ENCODE data around the gene CDKN2B-AS1. TPM values are rescaled to one million over a fixed set of nuclear protein-coding genes. Genes with fewer than 3 reads are reported as not detected.

Gene CDKN2B-AS1
- total RNA-seq, 1 experiment from 2014 or later = 7.5 TPM

DNA sequence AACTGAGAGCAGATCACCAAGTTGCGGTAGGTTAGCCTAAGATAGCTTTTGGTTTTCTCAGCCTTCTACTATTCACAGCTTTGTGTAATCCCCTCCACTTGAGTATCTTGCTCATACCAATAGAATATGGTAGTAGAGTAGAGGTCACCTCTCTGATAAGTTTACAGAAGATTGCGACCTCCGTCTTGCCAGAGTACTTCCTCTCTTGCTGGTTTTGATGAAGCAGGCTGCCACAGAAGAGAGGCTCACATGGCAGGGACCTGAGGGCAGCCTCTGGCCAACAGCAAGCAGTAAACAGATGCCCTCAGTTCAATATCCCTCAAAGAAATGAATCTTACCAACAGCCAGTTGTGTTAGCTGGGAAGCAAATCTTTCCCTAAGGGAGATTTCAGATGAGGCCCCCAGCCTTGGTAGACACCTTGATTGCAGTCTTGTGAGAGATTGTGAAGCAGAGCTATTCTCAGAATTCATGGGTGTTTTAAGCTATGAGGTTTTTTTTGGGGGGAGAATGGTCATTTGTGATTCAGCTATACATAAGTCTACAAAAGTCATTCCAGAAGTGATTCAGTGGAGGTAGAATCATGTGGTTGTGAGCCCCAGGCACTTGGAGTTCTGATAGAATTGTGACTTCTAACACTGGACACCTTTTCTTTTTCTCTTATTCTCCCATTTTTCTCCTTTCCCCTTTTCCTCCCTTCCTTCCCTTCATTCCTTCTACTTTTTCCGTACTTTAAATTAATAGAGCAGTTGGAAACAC is 37.2 kb downstream of the CDKN2B-AS1 start:
- H3K27ac ChIP-seq = no peak overlapping the region
- no peaks in the 10 kb centered on the region for H3K9me3 ChIP-seq (replicated peaks)
- H3K4me1 ChIP-seq (replicated peaks) = peaks cover 38% of the 10 kb centered on the region
- no peak overlapping the region for H3K4me3 ChIP-seq
- DNase-seq (ENCODE audit: low read depth in 1 of 2, low spot score in 2 of 2) = no peak
- no peaks in the 10 kb centered on the region; the same call in 1 of the 2 replicates for H3K36me3 ChIP-seq
- no peaks in the 10 kb centered on the region for H3K27me3 ChIP-seq (replicated peaks)

- Histone ChIP-seq H3K4me3 (no peak overlapping the region), H3K36me3 (no peaks in the 10 kb centered on the region; the same call in 1 of the 2 replicates), H3K27me3 (replicated peaks) (no peaks in the 10 kb centered on the region), H3K4me1 (replicated peaks) (peaks cover 48% of the 10 kb centered on the region), H3K9me3 (replicated peaks) (no peaks in the 10 kb centered on the region), H3K27ac (no peak overlapping the region)
- DNase-seq (ENCODE audit: low read depth in 1 of 2, low spot score in 2 of 2) = no peak
These were observed 38.5 kb downstream of the CDKN2B-AS1 start for GRCh38 chr9:22033012-22033630.

- Histone ChIP-seq H3K4me1 (replicated peaks) (peaks cover 42% of the 10 kb centered on the region), H3K9me3 (replicated peaks) (no peaks in the 10 kb centered on the region), H3K4me3 (no peak overlapping the region), H3K27ac (no peak overlapping the region), H3K27me3 (replicated peaks) (no peaks in the 10 kb centered on the region), H3K36me3 (no peaks in the 10 kb centered on the region; the same call in 1 of the 2 replicates)
- DNase-seq (ENCODE audit: low read depth in 1 of 2, low spot score in 2 of 2) = no peak
These were observed 41.0 kb downstream of the CDKN2B-AS1 start for GRCh38 chr9:22035591-22036011.

- H3K36me3 ChIP-seq = no peaks in the 10 kb centered on the region; the same call in 1 of the 2 replicates
- H3K4me1 ChIP-seq (replicated peaks) = peaks cover 43% of the 10 kb centered on the region
- DNase-seq (ENCODE audit: low read depth in 1 of 2, low spot score in 2 of 2) = no peak
- H3K27ac ChIP-seq = peak overlapping the region; percentile 32; the same call in 1 of the 2 replicates
- H3K9me3 ChIP-seq (replicated peaks) = no peaks in the 10 kb centered on the region
- no peak overlapping the region for H3K4me3 ChIP-seq
- no peaks in the 10 kb centered on the region for H3K27me3 ChIP-seq (replicated peaks)
These were observed 42.5 kb downstream of the CDKN2B-AS1 start for GRCh38 chr9:22036866-22037626.

DNA sequence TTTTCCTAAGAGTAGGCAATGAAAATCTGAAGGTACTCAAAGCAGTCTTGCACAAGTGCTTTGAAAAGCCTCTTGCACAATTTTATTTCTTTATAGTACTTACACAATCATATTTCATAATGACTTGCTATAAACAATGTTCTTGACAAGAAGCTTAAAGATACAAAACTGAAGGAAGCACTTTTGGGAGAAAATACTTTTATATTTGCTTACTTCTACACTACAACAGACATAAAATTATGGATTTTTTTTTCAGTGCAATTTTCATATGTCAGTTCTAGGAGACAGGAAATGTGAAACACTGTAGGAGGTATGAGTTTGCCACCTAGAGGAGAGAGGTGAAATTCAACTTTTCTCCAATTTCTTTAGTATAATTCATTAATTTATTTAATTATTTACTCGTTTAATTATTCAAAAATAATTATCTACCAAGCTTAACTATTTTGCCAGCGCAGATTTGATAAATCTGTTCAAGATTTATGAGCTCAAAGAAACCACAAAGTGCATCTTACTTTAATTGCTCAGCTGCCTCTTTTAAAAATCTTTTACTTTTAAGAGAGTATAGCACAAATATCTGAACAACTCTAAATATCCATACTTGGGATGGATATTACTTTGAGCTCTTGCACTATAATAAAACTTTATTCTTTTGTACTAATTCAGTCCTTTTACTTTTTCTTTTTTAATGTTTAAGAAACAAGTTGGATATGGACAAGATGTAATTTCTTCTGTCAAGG is 43.5 kb downstream of the CDKN2B-AS1 start:
- Histone ChIP-seq H3K36me3 (no peaks in the 10 kb centered on the region; the same call in 1 of the 2 replicates), H3K9me3 (replicated peaks) (no peaks in the 10 kb centered on the region), H3K27me3 (replicated peaks) (no peaks in the 10 kb centered on the region), H3K4me1 (replicated peaks) (peaks cover 44% of the 10 kb centered on the region), H3K4me3 (no peak overlapping the region), H3K27ac (no peak overlapping the region)
- DNase-seq (ENCODE audit: low read depth in 1 of 2, low spot score in 2 of 2) = no peak

- DNase-seq (ENCODE audit: low read depth in 1 of 2, low spot score in 2 of 2) = no peak
- no peaks in the 10 kb centered on the region for H3K9me3 ChIP-seq (replicated peaks)
- H3K4me1 ChIP-seq (replicated peaks) = peaks cover 44% of the 10 kb centered on the region
These were observed 44.7 kb downstream of the CDKN2B-AS1 start for GRCh38 chr9:22039258-22039657.

GRCh38 chr9:22040760-22041159 is 46.2 kb downstream of the CDKN2B-AS1 start:
- H3K4me3 ChIP-seq = no peak overlapping the region
- H3K27me3 ChIP-seq (replicated peaks) = no peaks in the 10 kb centered on the region
- peak in 1 of 2 experiments; percentile 62 for DNase-seq (ENCODE audit: low read depth in 1 of 2, low spot score in 2 of 2)
- no peaks in the 10 kb centered on the region for H3K36me3 ChIP-seq
- no peaks in the 10 kb centered on the region for H3K9me3 ChIP-seq (replicated peaks)
- H3K27ac ChIP-seq = peak overlapping the region; percentile 70
- H3K4me1 ChIP-seq (replicated peaks) = peaks cover 47% of the 10 kb centered on the region

More at GRCh38 chr9:22039258-22039657, 44.7 kb downstream of the CDKN2B-AS1 start:
- H3K36me3 ChIP-seq = no peaks in the 10 kb centered on the region
- H3K27me3 ChIP-seq (replicated peaks) = no peaks in the 10 kb centered on the region
- H3K27ac ChIP-seq = 0 out of 2 replicates have a peak overlapping the region, but pooled peaks have one; percentile 3
- H3K4me3 ChIP-seq = no peak overlapping the region

DNA sequence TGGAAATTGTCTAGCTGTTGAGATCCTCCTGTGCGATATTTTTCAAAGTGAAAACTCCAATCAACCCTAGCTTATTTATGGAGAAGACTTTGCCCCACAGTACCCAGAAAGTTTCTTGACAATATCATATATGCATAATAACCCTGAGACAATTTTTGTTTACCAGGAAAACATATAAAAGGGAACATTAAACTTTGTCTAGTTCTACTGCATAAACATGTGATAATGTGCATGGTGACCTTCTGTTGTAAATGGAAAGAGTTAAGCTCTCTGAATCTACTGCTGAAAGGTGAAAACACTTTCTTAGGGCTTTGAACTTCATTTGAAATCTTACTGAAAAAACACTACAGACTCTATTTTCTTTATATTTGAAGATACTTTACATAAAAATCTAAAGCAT is 46.8 kb downstream of the CDKN2B-AS1 start:
- Histone ChIP-seq H3K27ac (peak overlapping the region; percentile 70), H3K4me1 (replicated peaks) (peaks cover 47% of the 10 kb centered on the region), H3K36me3 (no peaks in the 10 kb centered on the region), H3K9me3 (replicated peaks) (no peaks in the 10 kb centered on the region), H3K4me3 (no peak overlapping the region), H3K27me3 (replicated peaks) (no peaks in the 10 kb centered on the region)
- no peak for DNase-seq (ENCODE audit: low read depth in 1 of 2, low spot score in 2 of 2)

DNA sequence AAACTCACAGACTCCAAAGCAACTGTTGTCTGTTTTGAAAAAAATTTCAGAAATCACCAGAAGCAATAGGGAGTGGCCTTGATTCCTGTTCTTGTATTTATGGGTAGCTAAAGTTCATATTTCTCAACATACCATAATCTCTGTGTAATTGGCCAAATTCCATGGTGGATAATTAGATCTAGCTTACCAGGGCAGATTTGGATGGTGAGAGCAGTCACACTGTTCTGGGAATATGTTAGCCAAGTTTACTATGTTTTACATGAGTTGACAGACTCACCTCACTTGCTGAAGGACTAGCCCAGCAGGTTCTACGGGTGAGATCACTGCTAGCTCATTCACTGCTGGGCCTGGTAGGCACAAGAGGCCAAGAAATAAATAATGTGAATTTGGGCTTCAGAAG is 47.2 kb downstream of the CDKN2B-AS1 start:
- Histone ChIP-seq H3K36me3 (no peaks in the 10 kb centered on the region), H3K4me3 (no peak overlapping the region), H3K4me1 (replicated peaks) (peaks cover 46% of the 10 kb centered on the region), H3K27ac (0 out of 2 replicates have a peak overlapping the region, but pooled peaks have one; percentile 70), H3K9me3 (replicated peaks) (no peaks in the 10 kb centered on the region), H3K27me3 (replicated peaks) (no peaks in the 10 kb centered on the region)
- no peak for DNase-seq (ENCODE audit: low read depth in 1 of 2, low spot score in 2 of 2)

GRCh38 chr9:22043928-22044327 is 49.3 kb downstream of the CDKN2B-AS1 start:
- H3K36me3 ChIP-seq = no peaks in the 10 kb centered on the region
- H3K27ac ChIP-seq = no peak overlapping the region
- peaks cover 35% of the 10 kb centered on the region for H3K4me1 ChIP-seq (replicated peaks)
- no peaks in the 10 kb centered on the region for H3K27me3 ChIP-seq (replicated peaks)
- no peak overlapping the region for H3K4me3 ChIP-seq
- DNase-seq (ENCODE audit: low read depth in 1 of 2, low spot score in 2 of 2) = no peak
- no peaks in the 10 kb centered on the region for H3K9me3 ChIP-seq (replicated peaks)

- H3K9me3 ChIP-seq (replicated peaks) = no peaks in the 10 kb centered on the region
- H3K27ac ChIP-seq = no peak overlapping the region
- H3K36me3 ChIP-seq = no peaks in the 10 kb centered on the region
- peaks cover 33% of the 10 kb centered on the region for H3K4me1 ChIP-seq (replicated peaks)
- no peaks in the 10 kb centered on the region for H3K27me3 ChIP-seq (replicated peaks)
- no peak for DNase-seq (ENCODE audit: low read depth in 1 of 2, low spot score in 2 of 2)
- no peak overlapping the region for H3K4me3 ChIP-seq
These were observed 50.0 kb downstream of the CDKN2B-AS1 start for GRCh38 chr9:22044583-22044982.

GRCh38 chr9:22045423-22045822 is 50.8 kb downstream of the CDKN2B-AS1 start:
- Histone ChIP-seq H3K9me3 (replicated peaks) (no peaks in the 10 kb centered on the region), H3K27me3 (replicated peaks) (no peaks in the 10 kb centered on the region), H3K36me3 (no peaks in the 10 kb centered on the region; the same call in 1 of the 2 replicates), H3K4me1 (replicated peaks) (peaks cover 27% of the 10 kb centered on the region), H3K4me3 (no peak overlapping the region), H3K27ac (no peak overlapping the region)
- no peak for DNase-seq (ENCODE audit: low read depth in 1 of 2, low spot score in 2 of 2)

- Histone ChIP-seq H3K9me3 (replicated peaks) (no peaks in the 10 kb centered on the region), H3K36me3 (no peaks in the 10 kb centered on the region; the same call in 1 of the 2 replicates), H3K27me3 (replicated peaks) (no peaks in the 10 kb centered on the region), H3K27ac (no peak overlapping the region), H3K4me3 (no peak overlapping the region), H3K4me1 (replicated peaks) (peaks cover 27% of the 10 kb centered on the region)
- no peak for DNase-seq (ENCODE audit: low read depth in 1 of 2, low spot score in 2 of 2)
These were observed 51.8 kb downstream of the CDKN2B-AS1 start for GRCh38 chr9:22046243-22046885.
